Measurements from ENCODE around the gene TRIO. TPM values are rescaled to one million over a fixed set of nuclear protein-coding genes. Genes with fewer than 3 reads are reported as not detected.

TRIO gene
- polyA plus RNA-seq, 12 donors = 152 to 272 (median 172) TPM; not detected in 1

- DNase-seq = no peak
Observed at GRCh38 chr5:14165375-14166106, 22.4 kb downstream of the TRIO start.

- DNase-seq = no peak
Observed at GRCh38 chr5:14166437-14166836, 23.3 kb downstream of the TRIO start.

GRCh38 chr5:14167211-14167845 lies 24.2 kb downstream of the TRIO start:
- no peak for DNase-seq

GRCh38 chr5:14168144-14168792 lies 25.1 kb downstream of the TRIO start:
- DNase-seq = no peak

DNA sequence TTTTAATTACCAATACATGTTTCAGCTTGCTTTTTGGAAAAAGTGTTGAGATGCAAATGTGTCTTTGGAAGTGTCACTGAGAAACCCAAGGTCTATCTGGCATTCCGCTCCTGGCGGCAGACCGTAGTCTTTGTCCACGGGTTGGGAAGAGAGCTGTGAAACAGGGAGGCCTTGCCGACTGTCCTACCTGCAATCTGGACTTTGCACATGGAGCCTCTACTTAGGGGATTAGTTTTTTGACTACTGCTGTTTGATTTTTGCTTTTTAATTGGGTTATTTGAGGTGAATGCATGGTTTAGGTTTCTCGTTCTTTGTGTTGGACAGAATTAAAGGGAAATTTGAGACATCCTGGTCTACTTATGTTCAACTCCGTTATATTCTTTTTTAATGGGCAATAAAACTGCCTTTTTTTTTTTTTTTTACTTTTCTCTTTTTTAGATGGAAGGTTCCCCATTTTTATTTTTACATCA lies 25.7 kb downstream of the TRIO start:
- no peak for DNase-seq

DNA sequence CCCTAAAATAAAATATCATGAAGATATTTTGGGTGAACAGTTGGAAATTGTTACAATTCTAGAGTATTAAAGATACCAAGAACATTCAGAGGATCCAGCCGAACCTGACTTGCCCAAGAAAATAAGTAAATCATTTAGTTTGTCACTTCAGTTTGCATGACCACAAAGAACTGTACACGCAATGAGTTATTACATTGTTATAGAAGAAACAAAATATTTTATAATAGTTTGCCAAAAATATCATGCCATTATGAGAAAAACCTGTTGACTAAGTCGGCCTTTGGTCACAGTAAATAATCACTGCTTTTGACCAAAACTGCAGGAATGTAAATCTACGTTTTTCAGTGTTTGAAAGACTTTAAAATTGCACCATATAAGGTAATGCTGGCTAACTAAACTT lies 27.9 kb downstream of the TRIO start:
- DNase-seq = no peak

DNA sequence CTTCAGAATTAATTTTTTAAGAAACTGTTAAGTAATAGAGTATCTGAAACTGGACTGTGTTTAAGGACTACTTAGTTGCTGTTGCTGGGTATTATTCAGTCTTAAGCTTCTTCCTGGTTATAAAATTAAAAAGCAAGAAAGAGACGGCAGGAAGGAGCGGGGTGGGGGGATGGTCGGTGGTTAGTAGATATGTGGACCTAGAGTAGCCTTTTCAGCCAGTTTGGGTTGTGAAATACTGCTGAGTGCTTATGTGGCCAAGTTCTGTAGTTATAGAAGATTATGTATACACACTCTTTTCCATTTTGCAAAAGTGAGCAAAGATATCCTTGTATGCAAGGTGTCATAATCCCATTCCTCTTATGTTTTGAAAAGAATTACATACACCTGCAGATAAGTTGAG lies 28.5 kb downstream of the TRIO start:
- no peak for DNase-seq

DNA sequence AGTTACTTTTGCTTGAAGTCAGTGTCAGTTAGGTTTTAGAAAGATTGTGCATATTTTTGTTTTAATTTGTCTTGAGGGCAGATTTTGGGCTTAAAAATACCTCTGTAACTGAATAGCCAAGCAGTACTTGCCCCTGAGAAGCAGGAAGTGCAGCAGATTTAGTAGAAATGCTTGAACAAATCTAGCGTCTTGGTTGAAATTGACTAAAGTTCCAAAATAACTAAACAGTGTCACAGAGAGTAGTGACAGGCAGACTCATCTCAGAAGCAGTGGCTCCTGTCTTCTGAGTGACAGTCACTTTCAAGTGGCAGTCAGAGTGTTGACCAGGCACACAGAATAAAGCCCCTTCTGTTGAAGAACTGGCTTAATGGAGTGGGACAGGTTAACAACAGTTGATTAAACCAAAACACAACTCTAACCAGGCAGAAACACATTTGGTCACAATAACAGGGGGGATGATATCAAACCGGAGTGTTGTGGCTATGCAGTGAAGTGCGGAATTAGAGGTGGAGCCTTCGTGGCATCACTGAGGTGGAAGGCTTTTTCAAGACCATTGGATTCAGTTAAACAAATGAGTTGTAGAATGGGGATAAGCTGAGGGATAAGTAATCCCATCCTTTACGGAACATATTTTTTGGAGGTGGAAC lies 29.1 kb downstream of the TRIO start:
- no peak for DNase-seq

DNA sequence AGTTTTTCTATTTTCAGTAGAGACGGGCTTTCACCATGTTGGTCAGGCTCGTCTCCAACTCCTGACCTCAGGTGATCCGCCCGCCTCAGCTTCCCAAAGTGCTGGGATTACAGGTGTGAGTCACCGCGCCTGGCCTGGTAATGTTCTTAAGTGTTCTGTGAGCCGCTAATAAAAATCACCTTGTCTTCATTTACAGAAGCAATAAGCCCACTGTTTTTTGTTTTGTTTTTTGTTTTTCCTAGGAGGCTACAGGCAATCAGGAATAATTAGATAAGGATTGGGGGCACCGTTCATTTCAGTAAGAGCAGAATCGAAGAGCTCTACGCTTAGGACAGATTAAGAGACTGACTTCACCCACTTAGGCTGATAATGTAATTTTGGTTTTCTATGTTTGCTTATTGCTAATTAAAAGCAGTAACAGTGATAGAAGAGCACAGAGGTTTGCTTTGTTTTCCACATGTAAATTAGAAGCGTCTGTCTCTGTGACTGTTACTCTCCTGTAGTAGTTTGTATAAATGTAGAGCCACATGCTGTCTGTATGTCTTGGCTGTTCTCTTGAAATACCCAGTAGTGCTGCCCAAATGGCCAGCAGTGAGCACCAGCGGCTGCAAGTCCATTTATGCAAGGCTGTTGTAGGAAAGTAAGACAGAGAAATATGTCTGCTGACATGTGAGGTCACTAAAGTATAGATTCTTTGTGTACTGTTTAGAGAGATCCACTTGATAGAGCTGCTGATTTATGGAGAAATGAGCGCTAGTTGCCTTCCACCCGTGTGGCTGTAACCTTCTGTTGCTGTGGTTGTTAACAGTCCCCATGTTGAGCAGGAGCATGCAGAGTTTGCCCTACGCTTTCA lies 30.5 kb downstream of the TRIO start:
- DNase-seq = no peak

DNA sequence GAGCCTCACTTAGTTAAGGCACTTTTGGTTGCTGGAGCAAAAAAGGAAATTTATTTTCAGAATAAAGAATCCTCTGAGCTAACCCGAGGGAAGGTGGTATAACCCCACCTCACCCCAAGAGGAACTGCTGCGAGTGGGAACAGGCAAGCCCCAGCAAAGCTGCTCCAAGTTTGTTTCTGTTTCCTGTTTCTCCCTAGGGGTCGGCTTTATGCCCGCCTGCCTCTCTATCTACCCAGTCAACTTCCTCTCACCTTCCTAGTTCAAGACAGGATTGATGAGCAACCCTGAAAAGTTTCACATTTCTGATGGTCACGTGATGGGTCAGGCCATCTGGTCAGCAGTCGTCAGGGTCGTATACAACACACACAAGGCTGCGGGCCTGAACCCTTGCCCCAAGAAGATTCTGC lies 31.1 kb downstream of the TRIO start:
- no peak for DNase-seq

GRCh38 chr5:14175381-14175780 lies 32.2 kb downstream of the TRIO start:
- DNase-seq = no peak

DNA sequence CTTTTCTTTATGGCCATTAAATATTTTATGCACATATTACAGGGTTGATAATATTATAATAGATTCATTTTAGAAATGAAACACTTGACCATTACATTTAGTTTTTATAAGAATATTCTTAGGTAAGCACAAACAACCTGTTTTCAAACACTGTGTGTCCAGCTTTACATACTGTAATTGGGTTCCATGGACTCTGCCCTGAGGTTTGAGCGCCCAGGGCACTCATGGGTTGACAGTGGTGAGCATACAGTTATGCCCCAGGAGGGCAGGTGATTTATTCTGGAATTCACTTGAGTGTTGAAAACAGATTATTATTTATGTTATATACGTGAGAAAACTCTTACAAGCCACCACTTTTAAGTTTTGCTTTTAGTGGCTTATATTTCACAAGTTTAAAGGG lies 33.7 kb downstream of the TRIO start:
- DNase-seq = no peak

- no peak for DNase-seq
Observed at GRCh38 chr5:14177634-14178033, 34.5 kb downstream of the TRIO start.

- no peak for DNase-seq
Observed at GRCh38 chr5:14178091-14178490, 34.9 kb downstream of the TRIO start.

GRCh38 chr5:14178671-14179211 lies 35.6 kb downstream of the TRIO start:
- DNase-seq = no peak

DNA sequence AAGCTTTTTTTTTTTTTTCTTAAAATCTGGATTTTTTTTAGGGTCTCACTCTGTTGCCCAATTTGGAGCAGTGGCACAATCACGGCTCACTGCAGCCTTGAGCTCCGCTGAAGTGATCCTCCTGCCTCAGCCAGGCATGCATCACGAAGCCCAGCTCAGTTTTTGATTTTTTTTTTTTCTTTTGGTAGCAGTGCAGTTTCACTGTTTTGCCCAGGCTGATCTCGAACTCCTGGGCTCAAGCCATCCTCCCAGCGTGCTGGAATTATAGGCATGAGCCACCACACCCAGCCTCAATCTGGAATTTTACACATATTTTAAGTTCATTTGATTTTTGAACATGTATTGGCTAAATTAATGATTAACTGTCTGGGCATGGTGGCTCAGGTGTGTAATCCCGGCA lies 36.3 kb downstream of the TRIO start:
- no peak for DNase-seq

GRCh38 chr5:14180437-14180836 lies 37.3 kb downstream of the TRIO start:
- no peak for DNase-seq

DNA sequence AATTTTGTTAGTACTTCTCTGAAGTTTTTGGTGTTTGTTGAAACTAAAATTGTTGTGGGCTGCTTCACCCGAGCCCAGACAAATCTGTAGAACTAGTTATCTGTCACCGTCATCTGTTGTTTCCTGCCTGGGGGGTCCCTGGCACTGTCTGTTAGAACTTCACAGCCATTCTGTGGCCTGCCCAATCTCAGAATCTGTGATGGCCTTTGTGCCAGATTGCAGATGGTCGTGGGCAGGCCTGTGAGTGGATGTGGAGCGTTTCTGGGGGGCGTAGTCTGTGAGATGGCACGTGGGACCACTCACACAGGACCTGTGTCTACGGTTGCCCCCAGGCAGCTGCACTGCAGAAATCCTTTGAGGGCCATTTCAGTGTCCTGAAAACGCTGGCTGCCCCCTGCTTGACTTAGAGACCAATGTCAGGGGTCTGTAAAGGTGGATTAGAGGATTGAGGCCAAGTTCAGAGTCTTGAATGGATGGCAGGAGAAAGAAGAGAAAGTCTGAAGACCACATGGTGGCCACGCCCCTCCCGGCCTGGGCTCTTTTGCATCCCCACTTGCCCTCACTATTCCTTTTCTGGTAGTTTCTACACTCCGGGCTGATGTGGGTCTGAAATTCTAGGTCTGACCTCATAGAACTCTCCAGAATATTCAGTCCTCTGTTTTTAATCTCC lies 38.3 kb downstream of the TRIO start:
- no peak for DNase-seq

- no peak for DNase-seq
Observed at GRCh38 chr5:14182761-14183160, 39.6 kb downstream of the TRIO start.

GRCh38 chr5:14183187-14183939 lies 40.2 kb downstream of the TRIO start:
- no peak for DNase-seq
